Mesothelial cell of epicardium (in vitro differentiated cells): Measurements from ENCODE around the gene BRIX1. TPM values are rescaled to one million over a fixed set of nuclear protein-coding genes. Genes with fewer than 3 reads are reported as not detected.

Source experiments
- DNase-seq, 2 experiments: peaks; one replicate each; pipeline ENCODE4 v3.0.0; 2021; ENCODE audit warnings: low spot score in 2 of 2; ENCODE audit not compliant: unreplicated experiment in 2 of 2
- H3K27ac Mint-ChIP-seq: 2 replicates; pipeline ENCODE4 v1.8.0; 2021; ENCODE audit warnings: mixed read lengths
- H3K27me3 Mint-ChIP-seq: 2 replicates; pipeline ENCODE4 v1.8.0; 2021; ENCODE audit warnings: low read depth, mixed read lengths
- H3K36me3 Mint-ChIP-seq: 2 replicates; pipeline ENCODE4 v1.8.0; 2021; ENCODE audit warnings: mixed read lengths
- H3K4me1 Mint-ChIP-seq: 2 replicates; pipeline ENCODE4 v1.8.0; 2021; ENCODE audit warnings: mixed read lengths
- H3K4me3 Mint-ChIP-seq: 2 replicates; pipeline ENCODE4 v1.8.0; 2021; ENCODE audit warnings: mild to moderate bottlenecking, moderate library complexity, mixed read lengths
- H3K9me3 Mint-ChIP-seq: 2 replicates; pipeline ENCODE4 v1.8.0; 2021; ENCODE audit warnings: mixed read lengths
- total RNA-seq: library from RNA; stranded (reverse); gene quantifications from 3 replicates; pipeline ENCODE4 v1.2.1, GENCODE V29; 2021
- TF ChIP-seq, protein P1 (sequence below): fragments of 200-600 bp; sonication (generic); IDR thresholded peaks from one replicate; pipeline ENCODE4 v1.5.0; 2021; ENCODE audit warnings: antibody characterized with exemption; ENCODE audit not compliant: unreplicated experiment

Gene BRIX1
- total RNA-seq, 1 donor from 2014 or later = 33.2 TPM

DNA sequence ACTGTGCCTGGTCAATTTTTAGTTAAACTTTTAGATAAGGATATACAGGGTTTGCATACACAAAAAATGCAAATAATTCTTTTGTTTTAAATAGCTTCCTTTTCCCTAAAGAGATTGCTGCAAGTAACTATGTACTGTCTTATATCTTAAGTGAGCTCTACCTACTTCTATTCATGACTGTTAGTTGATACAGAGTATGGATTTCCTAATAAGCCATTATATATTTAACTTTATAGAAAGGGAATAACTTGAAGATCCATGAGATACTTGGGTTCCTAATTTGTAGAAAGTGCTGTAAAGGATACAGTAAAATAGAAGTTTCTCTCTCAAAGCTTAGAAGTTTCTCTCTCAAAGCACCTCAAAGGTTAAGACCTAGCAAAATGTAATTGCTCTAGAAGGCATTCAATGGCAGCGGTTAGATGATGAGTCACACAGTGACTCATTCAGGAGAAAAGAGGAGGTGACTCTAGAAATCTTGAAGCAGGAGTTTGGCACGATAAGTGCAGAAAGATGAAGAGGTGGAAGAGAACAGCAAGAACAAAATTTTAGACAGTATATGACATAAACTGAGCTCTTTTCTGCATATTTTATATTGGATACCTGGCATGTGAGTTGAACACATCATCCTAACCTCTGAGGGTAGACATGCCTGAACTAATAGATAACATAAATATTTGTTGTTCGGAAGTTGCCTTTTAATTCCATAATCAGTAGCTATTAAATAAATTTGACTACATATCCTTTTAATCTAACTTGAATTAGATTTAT is 8.4 kb downstream of the BRIX1 start:
- H3K4me1 Mint-ChIP-seq = peaks cover 14% of the 10 kb centered on the region
- peak overlapping the region; percentile 84 for H3K27ac Mint-ChIP-seq
- H3K36me3 Mint-ChIP-seq = peaks cover 30% of the 10 kb centered on the region
- no peaks in the 10 kb centered on the region for H3K9me3 Mint-ChIP-seq
- H3K4me3 Mint-ChIP-seq = no peak overlapping the region
- TF ChIP-seq, protein P1, sequence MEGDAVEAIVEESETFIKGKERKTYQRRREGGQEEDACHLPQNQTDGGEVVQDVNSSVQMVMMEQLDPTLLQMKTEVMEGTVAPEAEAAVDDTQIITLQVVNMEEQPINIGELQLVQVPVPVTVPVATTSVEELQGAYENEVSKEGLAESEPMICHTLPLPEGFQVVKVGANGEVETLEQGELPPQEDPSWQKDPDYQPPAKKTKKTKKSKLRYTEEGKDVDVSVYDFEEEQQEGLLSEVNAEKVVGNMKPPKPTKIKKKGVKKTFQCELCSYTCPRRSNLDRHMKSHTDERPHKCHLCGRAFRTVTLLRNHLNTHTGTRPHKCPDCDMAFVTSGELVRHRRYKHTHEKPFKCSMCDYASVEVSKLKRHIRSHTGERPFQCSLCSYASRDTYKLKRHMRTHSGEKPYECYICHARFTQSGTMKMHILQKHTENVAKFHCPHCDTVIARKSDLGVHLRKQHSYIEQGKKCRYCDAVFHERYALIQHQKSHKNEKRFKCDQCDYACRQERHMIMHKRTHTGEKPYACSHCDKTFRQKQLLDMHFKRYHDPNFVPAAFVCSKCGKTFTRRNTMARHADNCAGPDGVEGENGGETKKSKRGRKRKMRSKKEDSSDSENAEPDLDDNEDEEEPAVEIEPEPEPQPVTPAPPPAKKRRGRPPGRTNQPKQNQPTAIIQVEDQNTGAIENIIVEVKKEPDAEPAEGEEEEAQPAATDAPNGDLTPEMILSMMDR = no peak
- no peak for DNase-seq
- no peaks in the 10 kb centered on the region for H3K27me3 Mint-ChIP-seq

DNA sequence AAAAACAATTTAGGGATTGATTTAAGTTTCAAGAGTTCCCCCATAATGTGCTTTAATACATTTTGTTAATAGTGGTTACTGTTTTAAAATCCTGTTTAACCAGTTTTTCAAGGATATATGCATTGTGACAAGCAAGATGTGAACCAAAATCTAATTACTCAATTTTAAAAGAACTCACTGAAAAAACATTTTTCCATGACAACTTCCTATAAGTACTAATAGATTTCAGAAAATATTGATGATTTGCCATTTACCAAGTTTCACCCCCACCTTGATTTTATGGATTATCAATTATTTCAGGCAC is 8.9 kb downstream of the BRIX1 start:
- H3K27ac Mint-ChIP-seq = peak overlapping the region; percentile 37
- H3K9me3 Mint-ChIP-seq = no peaks in the 10 kb centered on the region
- TF ChIP-seq, protein P1 = no peak
- DNase-seq = no peak
- H3K36me3 Mint-ChIP-seq = peaks cover 30% of the 10 kb centered on the region
- no peak overlapping the region for H3K4me3 Mint-ChIP-seq
- no peaks in the 10 kb centered on the region for H3K27me3 Mint-ChIP-seq
- peaks cover 16% of the 10 kb centered on the region for H3K4me1 Mint-ChIP-seq

DNA sequence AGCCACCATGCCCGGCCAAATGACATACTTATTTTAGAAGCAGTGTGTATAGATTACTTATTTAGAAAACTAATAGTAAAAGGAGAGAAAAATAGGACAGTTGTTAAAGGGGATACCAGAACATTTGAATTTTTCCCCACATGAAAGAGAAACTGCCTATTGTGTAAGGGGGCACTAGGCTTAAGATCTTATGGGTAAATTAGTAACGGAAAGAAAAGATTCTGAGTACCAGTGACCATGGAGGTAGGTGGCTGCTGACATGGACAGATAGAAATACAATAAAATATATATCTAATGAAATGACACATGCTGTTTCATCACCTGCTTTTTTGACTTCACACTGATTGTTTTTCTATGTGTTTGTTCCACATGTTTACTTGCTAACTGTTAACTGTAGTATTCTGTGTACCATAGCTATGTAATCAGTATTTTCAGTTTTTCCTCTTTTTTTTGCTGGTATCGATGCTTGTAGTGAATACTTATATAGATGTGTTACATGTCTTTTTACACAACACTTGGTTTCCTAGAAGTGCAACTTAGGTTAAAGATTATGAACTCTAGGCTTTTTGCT is 10.9 kb downstream of the BRIX1 start:
- Mint-ChIP-seq H3K4me3 (no peak overlapping the region), H3K9me3 (no peaks in the 10 kb centered on the region), H3K27ac (no peak overlapping the region), H3K27me3 (no peaks in the 10 kb centered on the region), H3K4me1 (peaks cover 26% of the 10 kb centered on the region), H3K36me3 (peaks cover 23% of the 10 kb centered on the region)
- DNase-seq = no peak
- TF ChIP-seq, protein P1 = no peak

DNA sequence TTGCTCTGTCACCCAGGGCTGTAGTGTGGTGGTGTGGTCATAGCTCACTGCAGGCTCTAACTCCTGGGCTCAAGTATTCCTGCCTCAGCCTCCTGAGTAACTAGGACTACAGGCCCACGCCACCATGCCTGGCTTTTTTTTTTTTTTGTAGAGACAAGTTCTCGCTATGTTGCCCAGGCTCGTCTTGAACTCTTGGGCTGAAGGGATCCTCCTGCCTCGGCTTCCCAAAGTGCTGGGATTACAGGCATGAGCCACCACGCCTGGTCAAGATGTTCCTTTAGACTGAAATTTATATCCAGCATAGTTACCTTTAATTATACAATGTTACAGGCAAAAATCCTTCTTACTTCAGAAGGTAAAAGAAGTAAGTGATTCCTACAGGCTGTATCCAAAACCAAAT is 12.3 kb downstream of the BRIX1 start:
- TF ChIP-seq, protein P1 = no peak
- DNase-seq = no peak
- no peak overlapping the region for H3K4me3 Mint-ChIP-seq
- H3K4me1 Mint-ChIP-seq = peaks cover 31% of the 10 kb centered on the region
- peaks cover 18% of the 10 kb centered on the region for H3K36me3 Mint-ChIP-seq
- H3K27me3 Mint-ChIP-seq = no peaks in the 10 kb centered on the region
- H3K9me3 Mint-ChIP-seq = no peaks in the 10 kb centered on the region
- H3K27ac Mint-ChIP-seq = no peak overlapping the region

DNA sequence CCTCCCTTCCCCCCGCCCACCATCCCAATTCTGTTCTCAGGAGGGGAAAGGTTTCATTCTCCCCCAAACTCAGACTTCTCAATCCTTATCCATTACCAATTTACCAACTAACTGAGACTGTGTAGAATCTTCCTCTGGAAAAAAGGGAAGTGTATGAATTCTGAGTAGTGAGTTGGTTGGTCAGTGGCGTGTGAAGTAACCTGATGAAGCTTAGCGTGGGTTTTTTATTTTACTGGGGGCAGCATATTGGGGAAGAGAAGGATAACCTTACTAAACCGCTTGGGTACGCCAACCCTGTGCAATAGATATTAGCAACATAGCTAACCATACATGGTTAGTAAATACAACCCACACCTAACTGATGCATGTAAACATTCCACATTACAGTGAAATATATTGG is 12.8 kb downstream of the BRIX1 start:
- Mint-ChIP-seq H3K36me3 (peaks cover 18% of the 10 kb centered on the region), H3K4me3 (peak overlapping the region; percentile 91), H3K27ac (no peak overlapping the region), H3K4me1 (peaks cover 31% of the 10 kb centered on the region), H3K9me3 (no peaks in the 10 kb centered on the region), H3K27me3 (no peaks in the 10 kb centered on the region)
- TF ChIP-seq, protein P1 = no peak
- no peak for DNase-seq
